Measurements from ENCODE around the gene MVB12B. TPM values are rescaled to one million over a fixed set of nuclear protein-coding genes. Genes with fewer than 3 reads are reported as not detected.

MVB12B gene
- total and polyA plus RNA-seq, 2 of the 8 experiments (the other 6 are each of a cell fraction or from before 2014, with no cell fraction given) = 2.6 to 5.0 TPM

GRCh38 chr9:126532951-126533925 is 206.6 kb downstream of the MVB12B start:
- H3K4me1 ChIP-seq (replicated peaks in 1 of 4; ENCODE audit: control insufficient read depth in 3 of 4, insufficient read depth in 4 of 4, low read length in 3 of 4) = peaks cover 12 to 36% (median 19%) of the 10 kb centered on the region in 4 experiments
- 0 out of 2 replicates have a peak overlapping the region, but pooled peaks have one; percentile 29 for H2BK15ac ChIP-seq (ENCODE audit: low read length)
- no peak overlapping the region for H3K56ac ChIP-seq (replicated peaks; ENCODE audit: insufficient read length, low read depth, low read length)
- peak overlapping the region; percentile 67 for H4K91ac ChIP-seq (replicated peaks; ENCODE audit: insufficient read length, low read length)
- peaks cover 0 to 8% (median 5%) of the 10 kb centered on the region in 4 experiments; a peak in 5 of 7 replicates for H3K27me3 ChIP-seq (replicated peaks in 1 of 4; ENCODE audit: control insufficient read depth in 3 of 4, extremely low read depth in 1 of 4, insufficient read depth in 3 of 4, low read length in 3 of 4)
- peaks cover 5% of the 10 kb centered on the region; the same call in 1 of the 2 replicates for H3K23me2 ChIP-seq (ENCODE audit: low read depth, low read length)
- no peak overlapping the region for H4K5ac ChIP-seq (ENCODE audit: insufficient read length, low read depth, low read length)
- H3K4me2 ChIP-seq (ENCODE audit: insufficient read depth in 1 of 2, low read depth in 2 of 2, low read length in 2 of 2) = no peak overlapping the region
- no peak overlapping the region for H2AFZ ChIP-seq (ENCODE audit: low read length)
- peak overlapping the region; percentile 38 for H2BK120ac ChIP-seq (replicated peaks; ENCODE audit: low read depth, low read length)
- no peak overlapping the region for H3K27ac ChIP-seq (ENCODE audit: low read depth, low read length)
- H3K18ac ChIP-seq (ENCODE audit: extremely low read depth, low read length) = peak overlapping the region; percentile 66
- DNase-seq (ENCODE audit: low read depth in 1 of 2, low spot score in 2 of 2) = no peak
- H3K79me1 ChIP-seq (ENCODE audit: low read depth, low read length) = no peaks in the 10 kb centered on the region
- no peak overlapping the region for H2AK5ac ChIP-seq (ENCODE audit: low read depth, low read length)
- H2BK20ac ChIP-seq (ENCODE audit: low read length) = peak overlapping the region; percentile 94; the same call in 1 of the 2 replicates
- no peak overlapping the region; the same call in 1 of the 2 replicates for H4K8ac ChIP-seq (ENCODE audit: extremely low read depth, insufficient read depth, low read length)
- H3K4ac ChIP-seq (replicated peaks; ENCODE audit: insufficient read length, low read depth, low read length) = no peak overlapping the region
- H3K9ac ChIP-seq (replicated peaks in 1 of 4; ENCODE audit: extremely low read depth in 1 of 4, low read depth in 3 of 4, low read length in 3 of 4) = no peak overlapping the region
- H2BK12ac ChIP-seq (ENCODE audit: low read depth, low read length) = peak overlapping the region; percentile 93; the same call in 1 of the 2 replicates
- H4K20me1 ChIP-seq (replicated peaks in 1 of 2; ENCODE audit: control insufficient read depth in 1 of 2, insufficient read depth in 2 of 2, low read length in 2 of 2) = no peaks in the 10 kb centered on the region
- H3K14ac ChIP-seq (ENCODE audit: insufficient read length) = no peak overlapping the region
- POLR2A ChIA-PET (ENCODE audit: partially characterized antibody) = interaction anchor here (0.7 to 1.9 kb wide), 4 partner anchors 8 to 29 kb away, joined by 3 to 6 read pairs (median 3); no protein-coding TSS in a partner anchor
- WGBS, 2 experiments (ENCODE audit: extremely low coverage in 1 of 2, insufficient coverage in 1 of 2, insufficient read length in 1 of 2, insufficient replicate concordance in 2 of 2, low coverage in 1 of 2, low lambda C conversion rate in 2 of 2, missing lambda C conversion rate in 1 of 2) = 88% methylated on average over 24 of the region's 24 CpGs; no CpG with 5 or more reads in 1 of the 2 experiments
- no peak for FAIRE-seq
- no peaks in the 10 kb centered on the region for H3K79me2 ChIP-seq (ENCODE audit: control insufficient read depth in 1 of 2, insufficient read depth in 2 of 2, low read length in 2 of 2)
- H3K36me3 ChIP-seq (ENCODE audit: control insufficient read depth in 2 of 4, insufficient read depth in 4 of 4, low read length in 3 of 4) = no peaks in the 10 kb centered on the region
- H3K4me3 ChIP-seq (ENCODE audit: extremely low read depth in 1 of 4, insufficient read depth in 2 of 4, low read depth in 3 of 4, low read length in 4 of 4) = no peak overlapping the region
- no peak overlapping the region for H3K23ac ChIP-seq (ENCODE audit: insufficient read length)
- H2BK5ac ChIP-seq (ENCODE audit: low read depth, low read length) = peak overlapping the region; percentile 66; the same call in 1 of the 2 replicates
- no peaks in the 10 kb centered on the region for H3K9me3 ChIP-seq (ENCODE audit: insufficient read depth in 2 of 2, low read depth in 1 of 2, low read length in 1 of 2)
- CTCF ChIA-PET (ENCODE audit: partially characterized antibody) = interaction anchor here (1.0 to 6.1 kb wide), 13 partner anchors 13 to 169 kb away, joined by 3 to 34 read pairs (median 7); no protein-coding TSS in a partner anchor
- TF ChIP-seq JUN (IDR thresholded peaks at IDR 0.05; ENCODE audit: low read depth, low read length) (no peak), NANOG (IDR thresholded peaks at IDR 0.05; ENCODE audit: insufficient read depth, low read depth, low read length, poor library complexity, severe bottlenecking) (no peak), SP2 (IDR thresholded peaks at IDR 0.05; ENCODE audit: low read length) (no peak), EGR1 (IDR thresholded peaks at IDR 0.05; ENCODE audit: borderline replicate concordance, low read depth, low read length) (no peak), BRCA1 (IDR thresholded peaks at IDR 0.05; ENCODE audit: low read depth, low read length) (no peak), POLR2AphosphoS5 (IDR thresholded peaks at IDR 0.05; ENCODE audit: low read depth, low read length) (no peak), EP300 (IDR thresholded peaks at IDR 0.05; ENCODE audit: borderline replicate concordance in 1 of 2, low read depth in 2 of 2, low read length in 2 of 2) (no peak), SP4 (IDR thresholded peaks at IDR 0.05; ENCODE audit: low read length) (no peak), HDAC6 (IDR thresholded peaks at IDR 0.05; ENCODE audit: low read depth, low read length) (no peak), SIX5 (IDR thresholded peaks at IDR 0.05; ENCODE audit: low read depth, low read length) (no peak), JUND (IDR thresholded peaks at IDR 0.05; ENCODE audit: low read length) (no peak), SUZ12 (IDR thresholded peaks at IDR 0.05; ENCODE audit: low read length) (no peak)
